Suprapubic skin (tissue), 4 donors: Measurements from ENCODE around the gene SARM1.

Experiments used
- CTCF ChIP-seq, 2 donors: fragments of 200-600 bp in 1 of 2; fragments of 450-650 bp in 1 of 2; sonication (generic) in 1 of 2; IDR thresholded peaks; one replicate each; pipeline ENCODE4 v1.5.1; 2016 to 2019; ENCODE audit warnings: antibody characterized with exemption in 2 of 2, mild to moderate bottlenecking in 1 of 2, moderate library complexity in 1 of 2
- EP300 ChIP-seq: sonication (generic); formaldehyde crosslinking; IDR thresholded peaks from one replicate; pipeline ENCODE4 v1.6.1; 2017; ENCODE audit warnings: antibody characterized with exemption
- POLR2AphosphoS5 ChIP-seq, 3 donors: sonication (generic); formaldehyde crosslinking; IDR thresholded peaks; one replicate each; pipeline ENCODE4 v1.6.1; 2017; ENCODE audit warnings: antibody characterized with exemption in 3 of 3

GRCh38 chr17:28330671-28331070 is 40.8 kb upstream of the SARM1 start:
- no peak for TF ChIP-seq CTCF (IDR thresholded peaks at IDR 0.05)
- no peak for TF ChIP-seq EP300
- TF ChIP-seq POLR2AphosphoS5 (IDR thresholded peaks at IDR 0.05): no peak
